Large intestine (tissue), 12 donors: ENCODE data around the gene OR5H1. TPM values are rescaled to one million over a fixed set of nuclear protein-coding genes. Genes with fewer than 3 reads are reported as not detected.

Experiments
- DNase-seq, 2 donors: peaks; one replicate each; pipeline versions ENCODE4 v3.0.0 to v3.0.0-alpha.2; 2013
- H3K27ac ChIP-seq: one replicate; pipeline ENCODE4 v1.5.1; 2013; ENCODE audit warnings: low read length
- H3K27me3 ChIP-seq: 2 replicates; pipeline ENCODE4 v1.6.1; 2013; ENCODE audit warnings: low read length; ENCODE audit not compliant: control insufficient read depth, insufficient read depth
- H3K36me3 ChIP-seq: 2 replicates; pipeline ENCODE4 v1.6.1; 2013; ENCODE audit warnings: low read length; ENCODE audit not compliant: control insufficient read depth, insufficient read depth
- H3K4me1 ChIP-seq: one replicate; pipeline ENCODE4 v1.6.1; 2013; ENCODE audit warnings: low read length; ENCODE audit not compliant: control insufficient read depth, insufficient read depth
- H3K4me3 ChIP-seq: one replicate; pipeline ENCODE4 v1.5.1; 2013; ENCODE audit warnings: low read length
- H3K9me3 ChIP-seq: one replicate; pipeline ENCODE4 v1.6.1; 2013; ENCODE audit warnings: mild to moderate bottlenecking, low read depth, low read length, moderate library complexity; ENCODE audit not compliant: control insufficient read depth
- WGBS: methylation state at CpG from one replicate; pipeline ENCODE4 v1.1.5; 2013; ENCODE audit warnings: low lambda C conversion rate; ENCODE audit not compliant: insufficient coverage; 5-methylcytosine and 5-hydroxymethylcytosine counted together
- long read RNA-seq, 11 donors: transcript quantifications; one replicate each; lab custom pipeline, GENCODE V29; 2026
- polyA plus RNA-seq: library from polyadenylated mRNA; unstranded; fragments of 120-200 nt; gene quantifications from one replicate; pipeline ENCODE4 v1.2.1, GENCODE V29; 2013

Gene OR5H1
- polyA plus RNA-seq: not detected
- long read RNA-seq, donor 1: 0 reads
- long read RNA-seq, donor 2: 0 reads
- long read RNA-seq, donor 3: 0 reads
- long read RNA-seq, donor 4: 0 reads
- long read RNA-seq, donor 5: 0 reads
- long read RNA-seq, donor 6: 0 reads
- long read RNA-seq, donor 7: 0 reads
- long read RNA-seq, donor 8: 0 reads
- long read RNA-seq, donor 9: 0 reads
- long read RNA-seq, donor 10: 0 reads
- long read RNA-seq, donor 11: 0 reads

GRCh38 chr3:98130421-98130820 lies at the start of gene OR5H1:
Gene OR5H1, plus strand, starts transcription at chr3:98130721. Its CDS starts 1,977 bp downstream, at chr3:98132698.
- H3K9me3 ChIP-seq: no peaks in the 10 kb centered on the region
- no peak within 1 kb of the TSS for H3K27ac ChIP-seq
- H3K36me3 ChIP-seq: no peaks in the 10 kb centered on the region
- H3K4me3 ChIP-seq: no peak within 1 kb of the TSS
- H3K27me3 ChIP-seq: no peaks in the 10 kb centered on the region
- H3K4me1 ChIP-seq: no peaks in the 10 kb centered on the region
- no peak for DNase-seq
- WGBS: 100% methylated on average over 1 of the region's 1 CpG

- no peak for DNase-seq
- WGBS: 94% methylated on average over 3 of the region's 4 CpGs
- H3K27me3 ChIP-seq: no peaks in the 10 kb centered on the region
- no peak within 1 kb of the TSS for H3K4me3 ChIP-seq
- H3K4me1 ChIP-seq: no peaks in the 10 kb centered on the region
- H3K27ac ChIP-seq: no peak within 1 kb of the TSS
- H3K36me3 ChIP-seq: no peaks in the 10 kb centered on the region
- no peaks in the 10 kb centered on the region for H3K9me3 ChIP-seq
These were observed 43.6 kb upstream of the OR5H1 start, which contains the start of gene OR5AC2 for GRCh38 chr3:98086873-98087272. Gene OR5AC2, plus strand, starts transcription at chr3:98087173. Its CDS starts 0 bp downstream, at chr3:98087173.

- H3K27me3 ChIP-seq: no peaks in the 10 kb centered on the region
These were observed 34.6 kb upstream of the OR5H1 start for GRCh38 chr3:98095882-98096281.

GRCh38 chr3:98099848-98100247 lies 30.7 kb upstream of the OR5H1 start:
- no peak overlapping the region for H3K27ac ChIP-seq
- 78% methylated on average over 3 of the region's 4 CpGs for WGBS
- no peak for DNase-seq
- H3K9me3 ChIP-seq: no peaks in the 10 kb centered on the region
- no peaks in the 10 kb centered on the region for H3K36me3 ChIP-seq
- H3K4me3 ChIP-seq: no peak overlapping the region
- no peaks in the 10 kb centered on the region for H3K4me1 ChIP-seq
- no peaks in the 10 kb centered on the region for H3K27me3 ChIP-seq

More at GRCh38 chr3:98095882-98096281, 34.6 kb upstream of the OR5H1 start:
- Histone ChIP-seq H3K36me3 (no peaks in the 10 kb centered on the region), H3K4me3 (no peak overlapping the region), H3K27ac (no peak overlapping the region), H3K4me1 (no peaks in the 10 kb centered on the region), H3K9me3 (no peaks in the 10 kb centered on the region)
- DNase-seq: no peak
- no CpG with 5 or more reads among the region's 5 CpGs for WGBS

- Histone ChIP-seq H3K27ac (no peak overlapping the region), H3K4me1 (no peaks in the 10 kb centered on the region), H3K4me3 (no peak overlapping the region), H3K27me3 (no peaks in the 10 kb centered on the region), H3K9me3 (peaks cover 6% of the 10 kb centered on the region), H3K36me3 (no peaks in the 10 kb centered on the region)
- no peak for DNase-seq
- 33% methylated on average over 1 of the region's 1 CpG for WGBS
These were observed 22.4 kb upstream of the OR5H1 start for GRCh38 chr3:98108162-98108561.

GRCh38 chr3:98109807-98110549 lies 20.5 kb upstream of the OR5H1 start:
- peaks cover 6% of the 10 kb centered on the region for H3K9me3 ChIP-seq
- no peak overlapping the region for H3K4me3 ChIP-seq
- no peak for DNase-seq
- no peak overlapping the region for H3K27ac ChIP-seq
- no peaks in the 10 kb centered on the region for H3K36me3 ChIP-seq
- H3K4me1 ChIP-seq: no peaks in the 10 kb centered on the region
- no peaks in the 10 kb centered on the region for H3K27me3 ChIP-seq
- WGBS: no CpG with 5 or more reads among the region's 4 CpGs

- H3K9me3 ChIP-seq: peaks cover 6% of the 10 kb centered on the region
These were observed 20.0 kb upstream of the OR5H1 start for GRCh38 chr3:98110550-98110908.

GRCh38 chr3:98114264-98114663 lies 16.3 kb upstream of the OR5H1 start:
- H3K27ac ChIP-seq: no peak overlapping the region
- H3K9me3 ChIP-seq: peaks cover 6% of the 10 kb centered on the region
- H3K36me3 ChIP-seq: no peaks in the 10 kb centered on the region
- no peaks in the 10 kb centered on the region for H3K4me1 ChIP-seq
- H3K4me3 ChIP-seq: no peak overlapping the region
- no CpG with 5 or more reads among the region's 3 CpGs for WGBS
- H3K27me3 ChIP-seq: no peaks in the 10 kb centered on the region
- DNase-seq: no peak

More at GRCh38 chr3:98110550-98110908, 20.0 kb upstream of the OR5H1 start:
- Histone ChIP-seq H3K27ac (no peak overlapping the region), H3K4me1 (no peaks in the 10 kb centered on the region), H3K27me3 (no peaks in the 10 kb centered on the region), H3K4me3 (no peak overlapping the region), H3K36me3 (no peaks in the 10 kb centered on the region)
- no peak for DNase-seq

GRCh38 chr3:98115717-98116116 lies 14.8 kb upstream of the OR5H1 start:
- no peak overlapping the region for H3K27ac ChIP-seq
- no peaks in the 10 kb centered on the region for H3K36me3 ChIP-seq
- H3K4me1 ChIP-seq: no peaks in the 10 kb centered on the region
- WGBS: no CpG with 5 or more reads among the region's 1 CpG
- peaks cover 6% of the 10 kb centered on the region for H3K9me3 ChIP-seq
- no peaks in the 10 kb centered on the region for H3K27me3 ChIP-seq
- no peak for DNase-seq
- H3K4me3 ChIP-seq: no peak overlapping the region

GRCh38 chr3:98136631-98137030 lies 6.1 kb downstream of the OR5H1 start:
- 80% methylated on average over 1 of the region's 3 CpGs for WGBS
- no peak overlapping the region for H3K4me3 ChIP-seq
- no peaks in the 10 kb centered on the region for H3K27me3 ChIP-seq
- no peaks in the 10 kb centered on the region for H3K36me3 ChIP-seq
- no peaks in the 10 kb centered on the region for H3K9me3 ChIP-seq
- H3K4me1 ChIP-seq: no peaks in the 10 kb centered on the region
- H3K27ac ChIP-seq: no peak overlapping the region
- no peak for DNase-seq
